B cell (primary cell): ENCODE measurements around the gene TPK1.

Experiments
- CTCF ChIP-seq: fragments of 200-600 bp; IDR thresholded peaks from one replicate; pipeline ENCODE4 v1.8.0; 2022; ENCODE audit warnings: antibody characterized with exemption, mild to moderate bottlenecking
- EZH2 ChIP-seq: IDR thresholded peaks from 2 replicates; pipeline ENCODE4 v1.6.1; 2012; ENCODE audit warnings: borderline replicate concordance, low read depth, mild to moderate bottlenecking, moderate library complexity, low read length; ENCODE audit not compliant: insufficient read depth, poor library complexity, severe bottlenecking

GRCh38 chr7:144842377-144842851, 6.6 kb upstream of the TPK1 start:
- TF ChIP-seq CTCF (no peak), EZH2 (no peak)
